ENCODE measurements around the gene SLC25A14. TPM values are rescaled to one million over a fixed set of nuclear protein-coding genes. Genes with fewer than 3 reads are reported as not detected.

The SLC25A14 gene
- total RNA-seq, 1 experiment from 2014 or later = 21.6 TPM

- peak; percentile 60 for DNase-seq (ENCODE audit: low spot score)
- Histone ChIP-seq H3K9me3 (ENCODE audit: low read depth, low read length, poor library complexity, severe bottlenecking) (no peaks in the 10 kb centered on the region), H3K27me3 (replicated peaks; ENCODE audit: insufficient read depth, low read depth, low read length, poor library complexity) (peaks cover 4% of the 10 kb centered on the region), H3K36me3 (ENCODE audit: insufficient read depth, low read length, poor library complexity, severe bottlenecking) (no peaks in the 10 kb centered on the region), H3K4me1 (ENCODE audit: insufficient read depth, low read length, poor library complexity, severe bottlenecking) (no peaks in the 10 kb centered on the region), H3K27ac (ENCODE audit: low read depth, low read length, poor library complexity, severe bottlenecking) (no peak overlapping the region), H3K4me3 (ENCODE audit: low read depth, low read length, poor library complexity, severe bottlenecking) (no peak overlapping the region)
- CTCF ChIA-PET = interaction anchor here (1.8 kb wide), 1 partner anchor 523 kb away, joined by 8 read pairs; no protein-coding TSS in a partner anchor
- intact Hi-C loops (cut with micrococcal nuclease; ENCODE audit: unreplicated experiment) = loop anchor here (2.0 kb wide), 1 partner anchor 523 kb away; no protein-coding TSS in a partner anchor
- no peak for TF ChIP-seq EZH2 (IDR thresholded peaks at IDR 0.05; ENCODE audit: borderline replicate concordance, low read depth, low read length, poor library complexity, severe bottlenecking)
- peak; percentile 71 for TF ChIP-seq CTCF (conservative IDR thresholded peaks at IDR 0.05; ENCODE audit: low read depth, low read length)
- BruUV-seq (replicated peaks) = no TSS peak
- POLR2A ChIA-PET (ENCODE audit: low non-redundant PET) = no interaction called here
Measured at GRCh38 chrX:130393451-130394074, 53.8 kb downstream of the SLC25A14 start.

GRCh38 chrX:130395341-130395740 lies 55.6 kb downstream of the SLC25A14 start:
- Histone ChIP-seq H3K4me3 (ENCODE audit: low read depth, low read length, poor library complexity, severe bottlenecking) (no peak overlapping the region), H3K4me1 (ENCODE audit: insufficient read depth, low read length, poor library complexity, severe bottlenecking) (no peaks in the 10 kb centered on the region), H3K27me3 (replicated peaks; ENCODE audit: insufficient read depth, low read depth, low read length, poor library complexity) (peaks cover 4% of the 10 kb centered on the region), H3K9me3 (ENCODE audit: low read depth, low read length, poor library complexity, severe bottlenecking) (no peaks in the 10 kb centered on the region), H3K27ac (ENCODE audit: low read depth, low read length, poor library complexity, severe bottlenecking) (no peak overlapping the region), H3K36me3 (ENCODE audit: insufficient read depth, low read length, poor library complexity, severe bottlenecking) (no peaks in the 10 kb centered on the region)
- ChIA-PET CTCF (no interaction called here), POLR2A (ENCODE audit: low non-redundant PET) (no interaction called here)
- BruUV-seq (replicated peaks) = no TSS peak
- no peak for TF ChIP-seq CTCF (conservative IDR thresholded peaks at IDR 0.05; ENCODE audit: low read depth, low read length)
- TF ChIP-seq EZH2 (IDR thresholded peaks at IDR 0.05; ENCODE audit: borderline replicate concordance, low read depth, low read length, poor library complexity, severe bottlenecking) = no peak
- intact Hi-C loops (cut with micrococcal nuclease; ENCODE audit: unreplicated experiment) = no loop called here
- DNase-seq (ENCODE audit: low spot score) = no peak

GRCh38 chrX:130401415-130402207 lies 61.9 kb downstream of the SLC25A14 start, which contains the start of gene RBMX2:
Gene RBMX2 (plus strand): TSS chrX:130401987. CDS start chrX:130402033, 46 bp downstream.
- DNase-seq (ENCODE audit: low spot score) = peak; percentile 76
- BruUV-seq (replicated peaks) = no TSS peak

More at GRCh38 chrX:130401415-130402207, 61.9 kb downstream of the SLC25A14 start, which contains the start of gene RBMX2:
- Histone ChIP-seq H3K4me3 (ENCODE audit: low read depth, low read length, poor library complexity, severe bottlenecking) (peak within 1 kb of the TSS; percentile 74), H3K4me1 (ENCODE audit: insufficient read depth, low read length, poor library complexity, severe bottlenecking) (no peaks in the 10 kb centered on the region), H3K27ac (ENCODE audit: low read depth, low read length, poor library complexity, severe bottlenecking) (peak within 1 kb of the TSS; percentile 74), H3K9me3 (ENCODE audit: low read depth, low read length, poor library complexity, severe bottlenecking) (no peaks in the 10 kb centered on the region), H3K36me3 (ENCODE audit: insufficient read depth, low read length, poor library complexity, severe bottlenecking) (no peaks in the 10 kb centered on the region), H3K27me3 (replicated peaks; ENCODE audit: insufficient read depth, low read depth, low read length, poor library complexity) (peaks cover 4% of the 10 kb centered on the region)
- intact Hi-C loops (cut with micrococcal nuclease; ENCODE audit: unreplicated experiment) = no loop called here
- TF ChIP-seq EZH2 (IDR thresholded peaks at IDR 0.05; ENCODE audit: borderline replicate concordance, low read depth, low read length, poor library complexity, severe bottlenecking) (no peak), CTCF (conservative IDR thresholded peaks at IDR 0.05; ENCODE audit: low read depth, low read length) (no peak)
- POLR2A ChIA-PET (ENCODE audit: low non-redundant PET) = no interaction called here
- CTCF ChIA-PET = no interaction called here
